HepG2 (cell line): Measurements from ENCODE around the gene RNF114. TPM values are rescaled to one million over a fixed set of nuclear protein-coding genes. Genes with fewer than 3 reads are reported as not detected.

Experiments
- ELF1 ChIP-seq: sonication (generic); formaldehyde crosslinking; IDR thresholded peaks from 2 replicates; pipeline ENCODE4 v1.4.0; 2020; ENCODE audit warnings: missing genetic modification reagents
- HNRNPLL ChIP-seq: fragments of 200-400 bp; formaldehyde crosslinking; IDR thresholded peaks from 2 replicates; pipeline ENCODE4 v1.6.1; 2017; ENCODE audit warnings: mild to moderate bottlenecking, low read depth, low read length; ENCODE audit not compliant: poor library complexity, severe bottlenecking
- KLF15 ChIP-seq: sonication (generic); formaldehyde crosslinking; IDR thresholded peaks from 2 replicates; pipeline ENCODE4 v1.8.1; 2023; ENCODE audit warnings: borderline replicate concordance, mild to moderate bottlenecking, inconsistent platforms, missing genetic modification reagents, mixed read lengths
- NFRKB ChIP-seq: fragments of 450-650 bp; IDR thresholded peaks from 2 replicates; pipeline ENCODE4 v1.6.1; 2017
- ZNF12 ChIP-seq: sonication (generic); formaldehyde crosslinking; IDR thresholded peaks from 2 replicates; pipeline ENCODE4 v1.5.0; 2020; ENCODE audit warnings: missing genetic modification reagents
- ZNF552 ChIP-seq: sonication (generic); formaldehyde crosslinking; IDR thresholded peaks from 2 replicates; pipeline ENCODE4 v1.9.0; 2022; ENCODE audit warnings: missing genetic modification reagents, mild to moderate bottlenecking, borderline replicate concordance
- ZNF660 ChIP-seq: sonication (generic); formaldehyde crosslinking; IDR thresholded peaks from 2 replicates; pipeline ENCODE4 v1.5.1; 2020; ENCODE audit warnings: mild to moderate bottlenecking, low read depth, missing genetic modification reagents, borderline replicate concordance
- polyA plus RNA-seq, 8 experiments: library from polyadenylated mRNA; depleted of rRNA in 3 of 8; stranded (reverse) in 7 of 8; unstranded in 1 of 8; fragments of >200 nt; fragmentation: Illumina TruSeq in 4 of 8; extraction: Trizol in 4 of 8; gene quantifications; 2 replicates each; pipeline versions ENCODE4 v1.2.1 to v1.2.3, GENCODE V29; 2011 to 2016; ENCODE audit warnings: low read depth in 4 of 8, missing spikeins in 1 of 8, mixed read lengths in 1 of 8; ENCODE audit not compliant: insufficient read depth in 1 of 8
- total RNA-seq, 5 experiments: library from RNA; depleted of rRNA; stranded (reverse); fragments of >200 nt; fragmentation: Illumina TruSeq; extraction: Trizol; gene quantifications; 2 replicates each; pipeline ENCODE4 v1.2.3, GENCODE V29; 2016; ENCODE audit warnings: low read depth in 1 of 5
- TF ChIP-seq, protein P1 (sequence below): sonication (generic); formaldehyde crosslinking; IDR thresholded peaks from 2 replicates; pipeline ENCODE4 v1.9.0; 2021; ENCODE audit warnings: missing genetic modification reagents, borderline replicate concordance
- TF ChIP-seq, protein P2 (sequence below): sonication (generic); formaldehyde crosslinking; IDR thresholded peaks from 2 replicates; pipeline ENCODE4 v1.8.0; 2022; ENCODE audit warnings: mild to moderate bottlenecking, missing genetic modification reagents
- TF ChIP-seq, protein P3 (sequence below): sonication (generic); formaldehyde crosslinking; IDR thresholded peaks from 2 replicates; pipeline ENCODE4 v1.4.0; 2020; ENCODE audit warnings: mild to moderate bottlenecking, missing genetic modification reagents, borderline replicate concordance
- TF ChIP-seq, protein P4 (sequence below): sonication (generic); formaldehyde crosslinking; IDR thresholded peaks from 2 replicates; pipeline ENCODE4 v1.4.0; 2020; ENCODE audit warnings: missing genetic modification reagents
- TF ChIP-seq, protein P5 (sequence below): sonication (generic); formaldehyde crosslinking; IDR thresholded peaks from 2 replicates; pipeline ENCODE4 v1.8.1; 2023; ENCODE audit warnings: mild to moderate bottlenecking, missing genetic modification reagents

RNF114 gene
- total and polyA plus RNA-seq, 2 of the 13 experiments (the other 11 are each of a cell fraction or from before 2014, with no cell fraction given): 119 to 126 TPM

DNA sequence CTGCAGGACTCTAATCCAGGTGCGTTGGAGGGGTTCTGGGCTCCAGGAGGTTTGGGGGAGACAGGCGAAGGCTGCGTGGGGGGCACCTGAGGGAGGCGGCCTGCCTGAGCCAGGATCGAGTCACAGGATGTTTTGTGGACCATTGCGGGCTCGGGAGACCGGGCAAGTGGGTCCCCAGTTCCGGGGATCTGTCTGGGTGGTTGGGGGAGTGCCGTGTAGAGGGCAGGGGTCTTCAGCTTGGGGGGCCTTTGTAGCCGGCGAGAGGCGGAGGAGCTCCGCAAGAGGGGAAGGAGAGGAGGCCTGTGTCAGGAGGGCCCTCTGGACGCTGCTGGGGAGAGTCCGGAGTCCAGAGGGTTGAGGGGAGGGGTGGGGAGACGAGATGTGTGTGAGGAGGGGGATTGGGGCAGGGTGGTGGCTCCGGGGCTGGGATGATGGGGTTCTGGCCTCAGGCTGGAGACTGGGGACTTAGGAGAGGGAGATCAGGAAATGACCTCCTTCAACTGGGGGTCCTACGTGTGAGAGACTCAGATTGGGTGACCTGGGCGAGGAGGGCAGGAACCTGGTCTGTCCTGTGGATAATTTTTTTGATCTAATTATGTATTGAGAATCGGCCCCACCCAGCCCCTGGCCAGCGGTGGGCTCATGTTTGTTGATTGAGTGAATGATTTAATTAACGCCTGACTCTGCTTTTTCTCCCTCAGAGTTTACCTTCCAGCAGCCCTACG lies 47.1 kb downstream of the RNF114 start (continued):
- TF ChIP-seq, protein P1, sequence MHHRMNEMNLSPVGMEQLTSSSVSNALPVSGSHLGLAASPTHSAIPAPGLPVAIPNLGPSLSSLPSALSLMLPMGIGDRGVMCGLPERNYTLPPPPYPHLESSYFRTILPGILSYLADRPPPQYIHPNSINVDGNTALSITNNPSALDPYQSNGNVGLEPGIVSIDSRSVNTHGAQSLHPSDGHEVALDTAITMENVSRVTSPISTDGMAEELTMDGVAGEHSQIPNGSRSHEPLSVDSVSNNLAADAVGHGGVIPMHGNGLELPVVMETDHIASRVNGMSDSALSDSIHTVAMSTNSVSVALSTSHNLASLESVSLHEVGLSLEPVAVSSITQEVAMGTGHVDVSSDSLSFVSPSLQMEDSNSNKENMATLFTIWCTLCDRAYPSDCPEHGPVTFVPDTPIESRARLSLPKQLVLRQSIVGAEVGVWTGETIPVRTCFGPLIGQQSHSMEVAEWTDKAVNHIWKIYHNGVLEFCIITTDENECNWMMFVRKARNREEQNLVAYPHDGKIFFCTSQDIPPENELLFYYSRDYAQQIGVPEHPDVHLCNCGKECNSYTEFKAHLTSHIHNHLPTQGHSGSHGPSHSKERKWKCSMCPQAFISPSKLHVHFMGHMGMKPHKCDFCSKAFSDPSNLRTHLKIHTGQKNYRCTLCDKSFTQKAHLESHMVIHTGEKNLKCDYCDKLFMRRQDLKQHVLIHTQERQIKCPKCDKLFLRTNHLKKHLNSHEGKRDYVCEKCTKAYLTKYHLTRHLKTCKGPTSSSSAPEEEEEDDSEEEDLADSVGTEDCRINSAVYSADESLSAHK (CRISPR knock-in tag): no peak
- TF ChIP-seq NFRKB (no peak), ZNF552 (CRISPR knock-in tag) (no peak), ELF1 (peak; percentile 27; the same call in 1 of the 2 replicates), ZNF12 (no peak), HNRNPLL (peak; percentile 10), KLF15 (CRISPR knock-in tag) (no peak), ZNF660 (CRISPR knock-in tag) (no peak)
- TF ChIP-seq, protein P2, sequence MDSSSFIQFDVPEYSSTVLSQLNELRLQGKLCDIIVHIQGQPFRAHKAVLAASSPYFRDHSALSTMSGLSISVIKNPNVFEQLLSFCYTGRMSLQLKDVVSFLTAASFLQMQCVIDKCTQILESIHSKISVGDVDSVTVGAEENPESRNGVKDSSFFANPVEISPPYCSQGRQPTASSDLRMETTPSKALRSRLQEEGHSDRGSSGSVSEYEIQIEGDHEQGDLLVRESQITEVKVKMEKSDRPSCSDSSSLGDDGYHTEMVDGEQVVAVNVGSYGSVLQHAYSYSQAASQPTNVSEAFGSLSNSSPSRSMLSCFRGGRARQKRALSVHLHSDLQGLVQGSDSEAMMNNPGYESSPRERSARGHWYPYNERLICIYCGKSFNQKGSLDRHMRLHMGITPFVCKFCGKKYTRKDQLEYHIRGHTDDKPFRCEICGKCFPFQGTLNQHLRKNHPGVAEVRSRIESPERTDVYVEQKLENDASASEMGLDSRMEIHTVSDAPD (CRISPR knock-in tag): no peak
- TF ChIP-seq, protein P3, sequence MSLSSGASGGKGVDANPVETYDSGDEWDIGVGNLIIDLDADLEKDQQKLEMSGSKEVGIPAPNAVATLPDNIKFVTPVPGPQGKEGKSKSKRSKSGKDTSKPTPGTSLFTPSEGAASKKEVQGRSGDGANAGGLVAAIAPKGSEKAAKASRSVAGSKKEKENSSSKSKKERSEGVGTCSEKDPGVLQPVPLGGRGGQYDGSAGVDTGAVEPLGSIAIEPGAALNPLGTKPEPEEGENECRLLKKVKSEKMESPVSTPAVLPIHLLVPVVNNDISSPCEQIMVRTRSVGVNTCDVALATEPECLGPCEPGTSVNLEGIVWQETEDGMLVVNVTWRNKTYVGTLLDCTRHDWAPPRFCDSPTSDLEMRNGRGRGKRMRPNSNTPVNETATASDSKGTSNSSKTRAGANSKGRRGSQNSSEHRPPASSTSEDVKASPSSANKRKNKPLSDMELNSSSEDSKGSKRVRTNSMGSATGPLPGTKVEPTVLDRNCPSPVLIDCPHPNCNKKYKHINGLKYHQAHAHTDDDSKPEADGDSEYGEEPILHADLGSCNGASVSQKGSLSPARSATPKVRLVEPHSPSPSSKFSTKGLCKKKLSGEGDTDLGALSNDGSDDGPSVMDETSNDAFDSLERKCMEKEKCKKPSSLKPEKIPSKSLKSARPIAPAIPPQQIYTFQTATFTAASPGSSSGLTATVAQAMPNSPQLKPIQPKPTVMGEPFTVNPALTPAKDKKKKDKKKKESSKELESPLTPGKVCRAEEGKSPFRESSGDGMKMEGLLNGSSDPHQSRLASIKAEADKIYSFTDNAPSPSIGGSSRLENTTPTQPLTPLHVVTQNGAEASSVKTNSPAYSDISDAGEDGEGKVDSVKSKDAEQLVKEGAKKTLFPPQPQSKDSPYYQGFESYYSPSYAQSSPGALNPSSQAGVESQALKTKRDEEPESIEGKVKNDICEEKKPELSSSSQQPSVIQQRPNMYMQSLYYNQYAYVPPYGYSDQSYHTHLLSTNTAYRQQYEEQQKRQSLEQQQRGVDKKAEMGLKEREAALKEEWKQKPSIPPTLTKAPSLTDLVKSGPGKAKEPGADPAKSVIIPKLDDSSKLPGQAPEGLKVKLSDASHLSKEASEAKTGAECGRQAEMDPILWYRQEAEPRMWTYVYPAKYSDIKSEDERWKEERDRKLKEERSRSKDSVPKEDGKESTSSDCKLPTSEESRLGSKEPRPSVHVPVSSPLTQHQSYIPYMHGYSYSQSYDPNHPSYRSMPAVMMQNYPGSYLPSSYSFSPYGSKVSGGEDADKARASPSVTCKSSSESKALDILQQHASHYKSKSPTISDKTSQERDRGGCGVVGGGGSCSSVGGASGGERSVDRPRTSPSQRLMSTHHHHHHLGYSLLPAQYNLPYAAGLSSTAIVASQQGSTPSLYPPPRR (CRISPR knock-in tag): no peak
- TF ChIP-seq, protein P4, sequence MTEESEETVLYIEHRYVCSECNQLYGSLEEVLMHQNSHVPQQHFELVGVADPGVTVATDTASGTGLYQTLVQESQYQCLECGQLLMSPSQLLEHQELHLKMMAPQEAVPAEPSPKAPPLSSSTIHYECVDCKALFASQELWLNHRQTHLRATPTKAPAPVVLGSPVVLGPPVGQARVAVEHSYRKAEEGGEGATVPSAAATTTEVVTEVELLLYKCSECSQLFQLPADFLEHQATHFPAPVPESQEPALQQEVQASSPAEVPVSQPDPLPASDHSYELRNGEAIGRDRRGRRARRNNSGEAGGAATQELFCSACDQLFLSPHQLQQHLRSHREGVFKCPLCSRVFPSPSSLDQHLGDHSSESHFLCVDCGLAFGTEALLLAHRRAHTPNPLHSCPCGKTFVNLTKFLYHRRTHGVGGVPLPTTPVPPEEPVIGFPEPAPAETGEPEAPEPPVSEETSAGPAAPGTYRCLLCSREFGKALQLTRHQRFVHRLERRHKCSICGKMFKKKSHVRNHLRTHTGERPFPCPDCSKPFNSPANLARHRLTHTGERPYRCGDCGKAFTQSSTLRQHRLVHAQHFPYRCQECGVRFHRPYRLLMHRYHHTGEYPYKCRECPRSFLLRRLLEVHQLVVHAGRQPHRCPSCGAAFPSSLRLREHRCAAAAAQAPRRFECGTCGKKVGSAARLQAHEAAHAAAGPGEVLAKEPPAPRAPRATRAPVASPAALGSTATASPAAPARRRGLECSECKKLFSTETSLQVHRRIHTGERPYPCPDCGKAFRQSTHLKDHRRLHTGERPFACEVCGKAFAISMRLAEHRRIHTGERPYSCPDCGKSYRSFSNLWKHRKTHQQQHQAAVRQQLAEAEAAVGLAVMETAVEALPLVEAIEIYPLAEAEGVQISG (CRISPR knock-in tag): no peak
- TF ChIP-seq, protein P5, sequence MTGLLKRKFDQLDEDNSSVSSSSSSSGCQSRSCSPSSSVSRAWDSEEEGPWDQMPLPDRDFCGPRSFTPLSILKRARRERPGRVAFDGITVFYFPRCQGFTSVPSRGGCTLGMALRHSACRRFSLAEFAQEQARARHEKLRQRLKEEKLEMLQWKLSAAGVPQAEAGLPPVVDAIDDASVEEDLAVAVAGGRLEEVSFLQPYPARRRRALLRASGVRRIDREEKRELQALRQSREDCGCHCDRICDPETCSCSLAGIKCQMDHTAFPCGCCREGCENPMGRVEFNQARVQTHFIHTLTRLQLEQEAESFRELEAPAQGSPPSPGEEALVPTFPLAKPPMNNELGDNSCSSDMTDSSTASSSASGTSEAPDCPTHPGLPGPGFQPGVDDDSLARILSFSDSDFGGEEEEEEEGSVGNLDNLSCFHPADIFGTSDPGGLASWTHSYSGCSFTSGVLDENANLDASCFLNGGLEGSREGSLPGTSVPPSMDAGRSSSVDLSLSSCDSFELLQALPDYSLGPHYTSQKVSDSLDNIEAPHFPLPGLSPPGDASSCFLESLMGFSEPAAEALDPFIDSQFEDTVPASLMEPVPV (CRISPR knock-in tag): no peak
